WERI-Rb-1 (cell line): ENCODE results near the gene PCNT.

Experiments used
- DNase-seq: peaks from one replicate; pipeline ENCODE4 v3.0.0-alpha.2; 2020
- H3K27ac ChIP-seq: fragments of 250-450 bp; sonication (Bioruptor Pico); 2 replicates; pipeline ENCODE4 v1.5.1; 2020; ENCODE audit warnings: mild to moderate bottlenecking, moderate library complexity
- H3K27me3 ChIP-seq: fragments of 250-450 bp; sonication (Bioruptor Pico); 2 replicates; pipeline ENCODE4 v1.5.1; 2021; ENCODE audit warnings: mild to moderate bottlenecking, low read depth, moderate library complexity; ENCODE audit not compliant: insufficient read depth, severe bottlenecking
- H3K36me3 ChIP-seq: fragments of 250-450 bp; sonication (Bioruptor Pico); 2 replicates; pipeline ENCODE4 v1.5.1; 2020; ENCODE audit warnings: mild to moderate bottlenecking, moderate library complexity
- H3K4me3 ChIP-seq: 2 replicates; pipeline ENCODE4 v1.5.1; 2011; ENCODE audit warnings: low read depth, mild to moderate bottlenecking, control low read depth, low read length
- H3K9me3 ChIP-seq: fragments of 250-450 bp; sonication (Bioruptor Pico); 2 replicates; pipeline ENCODE4 v1.5.1; 2021; ENCODE audit warnings: mild to moderate bottlenecking, moderate library complexity; ENCODE audit not compliant: severe bottlenecking
- CTCF ChIP-seq: IDR thresholded peaks from 2 replicates; pipeline ENCODE4 v1.5.1; 2011; ENCODE audit warnings: low read depth, mild to moderate bottlenecking, control low read depth, inconsistent platforms, low read length

PCNT gene

DNA sequence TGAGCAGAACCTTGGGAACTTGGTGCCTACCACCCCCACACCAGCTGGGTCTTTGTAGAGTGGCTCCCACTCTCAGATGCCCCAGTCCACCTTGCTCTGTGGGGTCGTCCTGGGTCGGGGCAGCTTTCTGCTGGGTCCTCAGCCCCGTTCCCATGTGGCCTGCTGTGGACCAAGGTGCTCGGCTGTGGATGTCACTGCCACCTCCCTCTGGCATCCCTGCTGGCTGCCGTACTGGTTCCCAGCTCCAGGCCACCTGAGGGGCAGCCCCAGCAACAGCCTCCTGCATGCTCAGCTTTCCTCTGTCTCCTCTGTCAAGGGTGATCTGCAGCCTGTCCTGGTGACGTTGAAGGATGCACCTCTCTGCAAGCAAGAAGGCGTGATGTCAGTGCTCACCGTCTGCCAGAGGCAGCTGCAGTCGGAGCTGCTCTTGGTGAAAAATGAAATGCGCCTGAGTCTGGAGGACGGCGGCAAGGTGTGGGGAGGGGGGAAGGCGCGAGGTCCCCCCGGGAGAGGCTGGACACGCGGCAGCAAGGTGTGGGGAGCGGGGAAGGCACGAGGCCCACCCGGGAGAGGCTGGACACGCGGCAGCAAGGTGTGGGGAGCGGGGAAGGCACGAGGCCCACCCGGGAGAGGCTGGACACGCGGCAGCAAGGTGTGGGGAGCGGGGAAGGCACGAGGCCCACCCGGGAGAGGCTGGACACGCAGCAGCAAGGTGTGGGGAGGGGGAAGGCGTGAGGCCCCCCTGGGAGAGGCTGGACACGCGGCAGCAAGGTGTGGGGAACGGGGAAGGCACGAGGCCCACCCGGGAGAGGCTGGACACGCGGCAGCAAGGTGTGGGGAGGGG is 88.8 kb downstream of the PCNT start:
- H3K27me3 ChIP-seq = no peaks in the 10 kb centered on the region
- no peak for TF ChIP-seq CTCF
- H3K36me3 ChIP-seq = peaks cover 78% of the 10 kb centered on the region
- H3K9me3 ChIP-seq = no peaks in the 10 kb centered on the region
- H3K4me3 ChIP-seq = no peak overlapping the region
- no peak overlapping the region for H3K27ac ChIP-seq
- DNase-seq = no peak

GRCh38 chr21:46413365-46413696 is 89.4 kb downstream of the PCNT start:
- DNase-seq = no peak
- Histone ChIP-seq H3K9me3 (no peaks in the 10 kb centered on the region), H3K36me3 (peaks cover 79% of the 10 kb centered on the region), H3K27ac (no peak overlapping the region), H3K4me3 (no peak overlapping the region), H3K27me3 (no peaks in the 10 kb centered on the region)
- no peak for TF ChIP-seq CTCF

GRCh38 chr21:46414965-46415275 is 91.0 kb downstream of the PCNT start:
- no peak for DNase-seq
- no peak for TF ChIP-seq CTCF
- Histone ChIP-seq H3K9me3 (no peaks in the 10 kb centered on the region), H3K4me3 (no peak overlapping the region), H3K27ac (no peak overlapping the region), H3K27me3 (no peaks in the 10 kb centered on the region), H3K36me3 (peaks cover 85% of the 10 kb centered on the region)

GRCh38 chr21:46416551-46416950 is 92.6 kb downstream of the PCNT start:
- no peak overlapping the region for H3K27ac ChIP-seq
- peaks cover 85% of the 10 kb centered on the region for H3K36me3 ChIP-seq
- no peaks in the 10 kb centered on the region for H3K27me3 ChIP-seq
- H3K9me3 ChIP-seq = no peaks in the 10 kb centered on the region
- DNase-seq = no peak
- H3K4me3 ChIP-seq = no peak overlapping the region
- TF ChIP-seq CTCF = no peak

DNA sequence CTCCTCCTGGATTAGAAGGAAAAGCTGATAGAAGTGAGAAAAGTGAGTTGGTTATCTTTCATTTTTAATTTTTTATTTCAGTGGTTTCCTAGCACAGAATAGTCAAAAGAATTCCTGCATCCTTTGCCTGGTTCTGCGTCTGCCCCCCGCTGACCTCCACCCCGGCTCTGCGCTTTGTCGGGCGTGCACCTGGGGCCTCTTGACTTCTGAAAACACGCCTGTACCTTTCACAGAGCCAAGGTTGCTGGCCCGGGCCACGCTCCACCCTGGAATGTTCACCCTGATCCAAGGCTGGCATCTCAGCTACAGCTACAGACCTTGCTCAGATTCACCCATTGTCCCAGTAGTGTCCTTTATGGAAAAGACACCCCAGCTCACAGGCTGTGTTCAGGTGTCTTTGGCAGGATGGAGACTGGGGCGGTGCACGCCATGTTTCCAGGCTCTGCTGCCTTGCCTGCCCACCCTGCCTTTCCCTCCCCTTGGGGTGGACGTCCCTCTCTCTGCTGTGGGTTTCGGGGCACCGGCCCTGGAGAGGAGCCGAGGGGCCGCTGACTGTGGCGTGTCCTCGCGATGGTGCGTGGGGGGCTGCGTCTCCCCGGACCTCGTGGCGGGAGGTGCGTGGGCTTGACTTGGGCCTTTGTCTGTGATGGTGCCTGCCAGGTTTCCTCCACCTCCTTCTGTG is 94.5 kb downstream of the PCNT start:
- no peak for DNase-seq
- TF ChIP-seq CTCF = no peak
- Histone ChIP-seq H3K9me3 (no peaks in the 10 kb centered on the region), H3K36me3 (peaks cover 87% of the 10 kb centered on the region), H3K27me3 (no peaks in the 10 kb centered on the region), H3K27ac (no peak overlapping the region), H3K4me3 (no peak overlapping the region)
